Islet of Langerhans (tissue), 1 donor: Measurements from ENCODE around the gene CD101.

Experiments
- FAIRE-seq: peaks from one replicate; lab custom pipeline; 2011; peaks lifted over from hg19 to GRCh38; lab: Jason Lieb, UNC

The CD101 gene

GRCh38 chr1:117014209-117014608 is 12.6 kb downstream of the CD101 start:
- no peak for FAIRE-seq

GRCh38 chr1:117015724-117016123 is 14.2 kb downstream of the CD101 start:
- no peak for FAIRE-seq

DNA sequence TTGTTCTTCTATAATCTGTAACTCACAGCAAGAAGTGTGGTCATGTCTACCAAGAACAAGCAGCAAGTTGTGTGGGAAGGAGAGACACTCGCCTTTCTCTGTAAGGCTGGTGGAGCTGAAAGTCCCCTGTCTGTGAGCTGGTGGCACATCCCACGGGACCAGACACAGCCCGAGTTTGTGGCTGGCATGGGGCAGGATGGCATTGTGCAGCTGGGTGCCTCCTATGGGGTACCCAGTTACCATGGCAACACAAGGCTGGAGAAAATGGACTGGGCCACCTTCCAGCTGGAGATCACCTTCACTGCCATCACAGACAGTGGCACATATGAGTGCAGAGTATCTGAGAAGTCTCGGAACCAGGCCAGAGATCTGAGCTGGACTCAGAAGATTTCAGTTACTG is 15.5 kb downstream of the CD101 start:
- no peak for FAIRE-seq

DNA sequence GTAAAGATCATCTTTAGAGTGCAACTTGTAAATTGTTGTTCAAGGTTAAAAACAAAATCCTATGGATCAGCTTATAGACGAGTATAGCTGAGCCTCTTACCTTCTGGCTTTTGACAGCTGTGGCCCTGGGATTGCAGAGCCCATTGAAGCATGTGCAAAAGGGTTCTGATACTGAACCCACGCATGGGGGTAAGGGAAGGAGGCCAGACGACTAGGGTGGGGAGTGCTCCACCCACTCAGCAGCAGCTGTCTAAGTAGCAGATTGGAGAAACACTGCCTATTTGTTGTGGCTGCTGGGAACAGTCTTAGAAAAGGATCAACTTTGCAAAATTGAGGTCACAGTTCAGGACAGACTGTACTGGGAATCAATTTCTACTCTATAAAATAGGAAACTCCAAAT is 16.1 kb downstream of the CD101 start:
- FAIRE-seq = no peak

GRCh38 chr1:117020526-117021156 is 19.1 kb downstream of the CD101 start:
- no peak for FAIRE-seq

DNA sequence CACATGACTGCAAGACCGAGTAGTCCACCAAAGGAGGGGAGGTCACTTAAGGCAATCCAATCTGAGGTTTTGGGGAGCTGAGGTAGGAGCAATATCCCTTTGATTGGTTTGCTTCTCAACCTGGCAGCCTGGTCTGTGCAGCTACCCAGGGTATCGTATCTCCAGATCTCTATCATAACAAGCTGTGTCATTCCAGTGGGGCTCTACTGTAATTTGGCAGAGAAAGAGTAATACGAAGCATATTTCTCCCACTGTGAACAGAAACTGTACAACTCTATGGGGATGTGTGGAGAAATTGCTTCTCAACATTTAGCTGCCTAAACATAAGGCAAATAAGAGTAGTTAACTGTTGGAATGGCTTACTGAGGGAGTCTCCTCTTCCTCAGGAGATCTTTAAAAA is 20.6 kb downstream of the CD101 start:
- FAIRE-seq = no peak

- FAIRE-seq = no peak
These were observed 24.0 kb downstream of the CD101 start for GRCh38 chr1:117025568-117025967.

DNA sequence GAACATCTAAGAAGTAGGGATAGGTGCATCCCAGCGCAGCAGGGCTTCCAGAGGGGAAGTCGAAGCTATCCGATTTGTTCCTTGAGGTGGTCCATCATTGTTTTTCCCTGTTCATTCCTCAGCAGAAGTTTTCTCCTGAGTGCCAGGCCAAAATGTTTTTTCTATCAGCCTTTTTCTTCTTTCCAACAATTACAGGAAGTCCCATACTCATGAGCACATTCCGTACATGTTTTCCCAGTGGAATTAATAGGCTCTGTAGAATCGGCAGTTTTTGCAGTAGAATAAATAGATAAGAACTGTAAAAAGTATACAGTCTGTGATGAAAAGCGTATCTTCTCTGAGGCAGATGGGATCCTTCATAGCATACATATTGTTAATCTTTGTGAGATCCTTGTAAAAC is 24.8 kb downstream of the CD101 start:
- FAIRE-seq = no peak

DNA sequence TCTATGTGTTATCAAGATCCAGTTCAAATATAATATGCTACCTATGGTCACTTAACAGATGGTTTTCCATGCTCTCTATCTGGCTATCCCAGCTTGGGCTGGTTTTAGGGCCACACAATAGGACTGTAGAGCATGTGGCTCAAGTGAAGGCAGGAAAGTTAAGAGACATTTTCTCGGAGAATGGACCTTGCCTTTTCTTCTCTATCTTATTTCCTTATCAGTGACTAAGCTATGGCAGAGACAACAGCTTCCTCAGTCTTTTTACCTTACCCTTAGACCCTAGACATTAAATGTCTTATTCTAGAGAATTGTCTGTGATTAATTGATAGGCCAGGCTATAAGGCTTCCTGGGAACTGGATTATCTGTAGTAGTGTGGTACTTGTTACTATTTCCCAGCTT is 28.1 kb downstream of the CD101 start:
- FAIRE-seq = no peak

- FAIRE-seq = no peak
These were observed 28.8 kb downstream of the CD101 start for GRCh38 chr1:117030271-117030877.

- no peak for FAIRE-seq
These were observed 30.7 kb downstream of the CD101 start for GRCh38 chr1:117032266-117032665.

- no peak for FAIRE-seq
These were observed 31.4 kb downstream of the CD101 start for GRCh38 chr1:117032681-117033539.

DNA sequence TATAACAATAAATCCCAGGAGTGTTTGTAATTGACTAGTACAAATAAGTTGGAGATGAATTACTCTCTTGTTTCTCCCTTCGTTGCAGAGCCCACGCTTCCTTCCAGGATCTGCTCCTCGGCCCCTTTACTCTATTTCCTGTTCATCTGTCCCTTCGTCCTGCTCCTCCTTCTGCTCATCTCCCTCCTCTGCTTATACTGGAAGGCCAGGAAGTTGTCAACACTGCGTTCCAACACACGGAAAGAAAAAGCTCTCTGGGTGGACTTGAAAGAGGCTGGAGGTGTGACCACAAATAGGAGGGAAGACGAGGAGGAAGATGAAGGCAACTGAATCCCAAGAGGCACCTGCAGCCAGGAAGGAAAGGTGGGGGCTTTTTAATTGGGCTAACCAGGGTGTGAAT is 32.2 kb downstream of the CD101 start:
- no peak for FAIRE-seq

DNA sequence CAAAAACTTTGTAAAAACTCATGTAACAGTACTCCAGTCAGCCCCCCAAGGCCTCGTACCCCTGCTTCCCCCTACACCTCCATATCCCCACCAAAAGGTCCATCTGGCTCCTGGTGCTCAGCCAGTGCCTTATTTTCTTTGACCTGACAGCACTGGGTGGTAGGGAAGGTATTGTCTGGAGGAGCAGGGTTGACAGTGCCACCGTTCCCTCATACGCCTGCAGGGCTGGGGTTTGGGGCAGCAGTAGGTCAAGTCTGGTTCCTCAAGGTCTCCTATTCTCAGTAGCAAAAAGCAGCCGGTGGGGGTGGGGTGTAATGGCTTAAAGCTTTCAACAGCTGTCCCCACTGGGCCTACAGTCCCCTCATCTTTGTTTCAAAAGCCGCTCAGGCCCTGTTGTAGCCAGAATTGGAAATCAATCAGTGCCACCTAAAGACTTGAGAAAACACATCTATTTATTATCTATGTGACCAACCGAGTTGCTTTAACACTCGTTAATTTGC is 33.3 kb downstream of the CD101 start:
- no peak for FAIRE-seq

- FAIRE-seq = no peak
These were observed 34.5 kb downstream of the CD101 start for GRCh38 chr1:117036018-117036461.

- FAIRE-seq = no peak
These were observed 36.2 kb downstream of the CD101 start for GRCh38 chr1:117037802-117038201.

GRCh38 chr1:117038236-117038635 is 36.7 kb downstream of the CD101 start:
- no peak for FAIRE-seq

GRCh38 chr1:117044217-117044616 is 42.7 kb downstream of the CD101 start:
- no peak for FAIRE-seq

DNA sequence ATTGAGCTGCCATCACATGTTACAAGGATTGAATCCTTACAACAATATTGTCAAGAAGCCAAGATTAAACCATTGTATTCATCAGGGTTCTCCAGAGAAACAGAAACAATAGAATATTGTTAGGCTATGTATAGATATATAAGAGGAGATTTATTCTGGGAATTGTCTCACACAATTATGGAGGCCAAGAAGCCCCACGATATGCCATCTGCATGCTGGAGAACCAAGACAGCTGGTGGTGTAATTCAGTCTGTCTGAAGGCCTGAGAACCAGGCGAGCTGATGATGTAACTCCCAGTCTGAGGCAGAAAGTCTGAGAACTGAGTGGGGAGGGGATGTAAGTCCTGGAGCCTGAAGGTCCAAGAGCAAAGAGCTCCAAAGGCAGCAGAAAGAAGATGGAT is 44.1 kb downstream of the CD101 start:
- no peak for FAIRE-seq

DNA sequence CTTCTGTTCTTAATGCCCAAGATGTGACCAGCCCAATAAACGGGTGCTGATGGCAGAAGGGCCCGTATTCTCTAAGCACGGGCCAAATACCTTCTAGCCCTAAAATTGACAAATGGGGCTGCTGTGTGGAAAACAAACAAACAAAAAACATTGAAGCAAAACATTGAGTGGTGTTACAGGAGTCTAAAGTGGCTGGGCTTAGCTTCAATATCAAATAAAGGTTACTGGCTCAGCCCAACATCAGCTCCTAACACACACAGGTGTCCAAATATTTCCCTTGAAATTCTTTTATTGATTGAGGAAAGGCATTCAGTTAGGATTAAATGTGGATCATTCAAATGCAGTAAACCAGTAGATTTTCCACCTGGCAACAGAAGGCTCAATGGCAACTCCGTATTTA is 45.2 kb downstream of the CD101 start:
- no peak for FAIRE-seq

DNA sequence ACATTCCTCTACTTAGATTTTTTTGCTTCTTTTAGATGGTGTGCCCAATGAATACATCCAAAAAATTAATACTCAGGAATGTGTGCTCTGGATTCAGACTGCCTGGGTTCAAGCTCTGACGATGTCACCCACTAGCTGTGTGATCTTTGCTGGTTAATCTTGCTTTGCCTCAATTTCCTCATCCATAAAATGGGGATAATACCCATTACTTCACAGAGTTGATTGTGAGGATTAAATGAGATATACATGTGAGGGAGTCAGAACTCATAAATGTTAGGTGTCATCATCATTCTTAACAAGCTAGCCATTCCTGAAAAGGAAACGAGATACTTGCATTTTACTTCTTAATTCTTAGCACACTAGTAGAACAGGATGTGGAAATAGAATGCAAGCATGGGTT is 45.7 kb downstream of the CD101 start:
- no peak for FAIRE-seq

- FAIRE-seq = no peak
These were observed 48.3 kb downstream of the CD101 start for GRCh38 chr1:117049857-117050256.
